ENCODE results near the gene C16orf86.

DNA sequence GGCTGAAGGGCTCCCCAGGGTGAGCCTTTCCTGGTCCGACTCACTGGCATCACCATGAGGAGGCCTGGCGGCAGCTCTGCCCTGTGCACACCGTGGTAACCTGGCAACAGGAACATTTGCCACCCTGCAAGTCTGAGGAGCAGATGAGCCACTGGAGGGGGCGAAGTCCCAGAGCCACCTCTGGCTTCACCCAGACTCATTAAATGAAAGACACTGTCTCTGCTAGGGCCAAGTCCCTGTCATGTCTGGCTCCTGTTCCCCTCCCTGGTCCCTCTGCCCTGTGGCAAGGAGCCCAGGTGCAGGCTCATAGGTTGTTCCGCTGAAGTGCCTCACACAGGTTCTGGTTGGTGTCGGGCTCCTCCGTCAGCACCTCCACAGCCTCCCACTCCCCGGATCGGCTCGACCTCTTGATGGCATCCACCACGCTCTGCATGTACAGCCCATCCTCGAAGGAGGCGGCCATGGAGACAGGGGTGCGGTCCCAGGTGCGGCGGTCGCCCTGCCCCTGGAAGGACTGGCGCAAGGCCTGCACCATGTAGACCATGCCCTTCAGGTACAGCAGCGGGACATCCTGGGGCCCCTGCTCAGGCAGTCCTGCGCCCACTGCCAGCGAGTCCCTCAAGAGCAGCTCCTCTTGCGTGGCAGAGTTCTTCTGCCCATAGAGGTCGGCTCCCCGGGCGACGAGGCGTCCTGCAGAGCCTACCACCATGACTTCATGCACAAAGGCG, 8.4 kb downstream of the C16orf86 start:
- TF ChIP-seq, protein P1, sequence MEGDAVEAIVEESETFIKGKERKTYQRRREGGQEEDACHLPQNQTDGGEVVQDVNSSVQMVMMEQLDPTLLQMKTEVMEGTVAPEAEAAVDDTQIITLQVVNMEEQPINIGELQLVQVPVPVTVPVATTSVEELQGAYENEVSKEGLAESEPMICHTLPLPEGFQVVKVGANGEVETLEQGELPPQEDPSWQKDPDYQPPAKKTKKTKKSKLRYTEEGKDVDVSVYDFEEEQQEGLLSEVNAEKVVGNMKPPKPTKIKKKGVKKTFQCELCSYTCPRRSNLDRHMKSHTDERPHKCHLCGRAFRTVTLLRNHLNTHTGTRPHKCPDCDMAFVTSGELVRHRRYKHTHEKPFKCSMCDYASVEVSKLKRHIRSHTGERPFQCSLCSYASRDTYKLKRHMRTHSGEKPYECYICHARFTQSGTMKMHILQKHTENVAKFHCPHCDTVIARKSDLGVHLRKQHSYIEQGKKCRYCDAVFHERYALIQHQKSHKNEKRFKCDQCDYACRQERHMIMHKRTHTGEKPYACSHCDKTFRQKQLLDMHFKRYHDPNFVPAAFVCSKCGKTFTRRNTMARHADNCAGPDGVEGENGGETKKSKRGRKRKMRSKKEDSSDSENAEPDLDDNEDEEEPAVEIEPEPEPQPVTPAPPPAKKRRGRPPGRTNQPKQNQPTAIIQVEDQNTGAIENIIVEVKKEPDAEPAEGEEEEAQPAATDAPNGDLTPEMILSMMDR (IDR thresholded peaks at IDR 0.05), result no peak
- TF ChIP-seq EP300 (IDR thresholded peaks at IDR 0.05), result no peak
- TF ChIP-seq POLR2A (IDR thresholded peaks at IDR 0.05), result no peak
- no peak for TF ChIP-seq POLR2AphosphoS5 (IDR thresholded peaks at IDR 0.05)
